ENCODE results near the gene C10orf88. TPM values are rescaled to one million over a fixed set of nuclear protein-coding genes. Genes with fewer than 3 reads are reported as not detected.

Gene C10orf88
- total and polyA plus RNA-seq, 4 donors, result 3.7 to 17.1 (median 5.0) TPM

DNA sequence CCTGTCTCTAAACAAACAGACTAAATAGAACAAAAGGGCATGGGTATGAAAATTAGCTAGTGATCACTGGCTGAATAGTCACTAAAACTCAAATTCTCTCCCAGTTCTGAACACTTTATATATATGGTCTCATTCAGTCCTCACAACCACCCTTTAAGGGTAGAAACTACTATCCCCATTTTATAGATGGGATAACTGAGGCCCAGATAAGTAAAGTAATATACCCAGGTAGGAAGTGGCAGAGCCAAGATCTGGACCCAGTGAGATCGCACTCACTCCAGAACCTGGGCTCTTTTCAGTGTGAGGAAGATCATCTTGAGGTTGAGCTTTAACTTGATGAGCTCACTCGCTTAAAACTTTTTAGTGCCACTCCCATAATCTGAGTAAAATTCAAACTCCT, 30.7 kb upstream of the C10orf88 start:
- no peak for ATAC-seq (ENCODE audit: insufficient read depth, low FRiP score)
- Histone ChIP-seq H3K9me3 (ENCODE audit: control insufficient read depth in 4 of 4, insufficient read depth in 3 of 4, low read length in 3 of 4) (no peaks in the 10 kb centered on the region), H3K4me1 (ENCODE audit: control insufficient read depth in 5 of 5, insufficient read depth in 5 of 5, low read length in 5 of 5) (peaks cover 0 to 10% (median 2%) of the 10 kb centered on the region in 5 donors), H3K27ac (ENCODE audit: low read depth in 1 of 2, low read length in 1 of 2) (no peak overlapping the region), H3K4me3 (no peak overlapping the region), H3K9ac (ENCODE audit: insufficient read depth in 1 of 2, low read length in 2 of 2) (no peak overlapping the region), H3K36me3 (ENCODE audit: control insufficient read depth in 4 of 4, insufficient read depth in 4 of 4, low read length in 4 of 4) (peaks cover 0 to 4% (median under 1%) of the 10 kb centered on the region in 4 donors), H3K27me3 (ENCODE audit: control insufficient read depth in 3 of 3, insufficient read depth in 3 of 3, low read length in 2 of 3) (no peaks in the 10 kb centered on the region)
- no peak for DNase-seq
- 92 to 97% methylated on average over 2 of the region's 2 CpGs for WGBS, 2 donors
- TF ChIP-seq, protein P1, sequence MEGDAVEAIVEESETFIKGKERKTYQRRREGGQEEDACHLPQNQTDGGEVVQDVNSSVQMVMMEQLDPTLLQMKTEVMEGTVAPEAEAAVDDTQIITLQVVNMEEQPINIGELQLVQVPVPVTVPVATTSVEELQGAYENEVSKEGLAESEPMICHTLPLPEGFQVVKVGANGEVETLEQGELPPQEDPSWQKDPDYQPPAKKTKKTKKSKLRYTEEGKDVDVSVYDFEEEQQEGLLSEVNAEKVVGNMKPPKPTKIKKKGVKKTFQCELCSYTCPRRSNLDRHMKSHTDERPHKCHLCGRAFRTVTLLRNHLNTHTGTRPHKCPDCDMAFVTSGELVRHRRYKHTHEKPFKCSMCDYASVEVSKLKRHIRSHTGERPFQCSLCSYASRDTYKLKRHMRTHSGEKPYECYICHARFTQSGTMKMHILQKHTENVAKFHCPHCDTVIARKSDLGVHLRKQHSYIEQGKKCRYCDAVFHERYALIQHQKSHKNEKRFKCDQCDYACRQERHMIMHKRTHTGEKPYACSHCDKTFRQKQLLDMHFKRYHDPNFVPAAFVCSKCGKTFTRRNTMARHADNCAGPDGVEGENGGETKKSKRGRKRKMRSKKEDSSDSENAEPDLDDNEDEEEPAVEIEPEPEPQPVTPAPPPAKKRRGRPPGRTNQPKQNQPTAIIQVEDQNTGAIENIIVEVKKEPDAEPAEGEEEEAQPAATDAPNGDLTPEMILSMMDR (IDR thresholded peaks at IDR 0.05; ENCODE audit: control extremely low read depth, extremely low read depth), result no peak

DNA sequence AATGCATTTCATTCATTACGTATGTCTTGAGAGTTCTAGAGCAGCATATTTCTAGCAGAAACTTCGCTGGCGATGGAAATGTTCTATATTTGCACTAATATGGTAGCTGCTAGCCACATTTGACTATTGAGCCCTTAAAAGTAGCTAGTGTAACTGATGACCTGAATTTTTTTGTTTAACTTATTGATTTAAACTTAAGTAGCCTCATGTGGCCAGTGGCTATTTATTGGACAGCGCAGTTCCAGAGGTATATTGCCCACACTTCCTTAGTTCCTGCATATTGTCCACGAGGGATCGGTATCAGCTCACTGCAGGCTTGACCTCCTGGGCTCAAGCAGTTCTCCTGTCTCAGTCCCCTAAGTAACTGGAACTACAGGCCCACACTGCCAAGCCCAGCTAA, 29.9 kb upstream of the C10orf88 start:
- TF ChIP-seq, protein P1 (IDR thresholded peaks at IDR 0.05; ENCODE audit: control extremely low read depth, extremely low read depth), result no peak
- WGBS, 2 donors, result 96 to 97% methylated on average over 6 of the region's 6 CpGs
- no peak for DNase-seq

DNA sequence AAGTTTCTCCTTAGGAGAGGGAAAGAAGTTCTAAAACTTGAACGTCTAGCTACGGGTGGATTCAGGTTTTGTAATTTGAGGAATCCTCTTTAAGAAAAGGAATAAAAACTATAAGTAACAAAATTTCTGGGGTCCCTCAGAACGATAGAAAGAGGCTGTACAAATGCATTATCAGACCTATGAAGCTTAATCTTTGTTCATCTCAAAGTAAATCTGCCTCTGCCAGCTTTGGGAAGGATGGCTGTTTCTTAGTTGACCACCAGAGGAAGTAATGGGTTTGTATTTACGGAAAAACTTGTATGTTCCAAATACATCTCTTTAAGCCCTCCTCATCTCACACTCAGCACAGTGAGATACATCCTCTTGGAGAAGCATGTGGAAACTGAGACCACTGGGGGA, 27.0 kb upstream of the C10orf88 start:
- H3K4me3 ChIP-seq, result no peak overlapping the region
- H3K27ac ChIP-seq (ENCODE audit: low read depth in 1 of 2, low read length in 1 of 2), result peak overlapping the region; percentile 16 to 24
- H3K27me3 ChIP-seq (ENCODE audit: control insufficient read depth in 3 of 3, insufficient read depth in 3 of 3, low read length in 2 of 3), result no peaks in the 10 kb centered on the region
- peak overlapping the region in 1 of 2 donors; percentile 42 for H3K9ac ChIP-seq (ENCODE audit: insufficient read depth in 1 of 2, low read length in 2 of 2)
- WGBS, 2 donors, result 19 to 26% methylated on average over 4 of the region's 4 CpGs
- no peaks in the 10 kb centered on the region for H3K9me3 ChIP-seq (ENCODE audit: control insufficient read depth in 4 of 4, insufficient read depth in 3 of 4, low read length in 3 of 4)
- peaks cover 0 to 2% (median 0%) of the 10 kb centered on the region in 4 donors for H3K36me3 ChIP-seq (ENCODE audit: control insufficient read depth in 4 of 4, insufficient read depth in 4 of 4, low read length in 4 of 4)
- ATAC-seq (ENCODE audit: insufficient read depth, low FRiP score), result no peak
- DNase-seq, result peak; percentile 41 to 75 (median 68)
- peaks cover 0 to 11% (median 3%) of the 10 kb centered on the region in 5 donors for H3K4me1 ChIP-seq (ENCODE audit: control insufficient read depth in 5 of 5, insufficient read depth in 5 of 5, low read length in 5 of 5)
- TF ChIP-seq, protein P1 (IDR thresholded peaks at IDR 0.05; ENCODE audit: control extremely low read depth, extremely low read depth), result no peak

More for the DNA sequence above, 29.9 kb upstream of the C10orf88 start:
- H3K4me3 ChIP-seq, result no peak overlapping the region
- no peaks in the 10 kb centered on the region for H3K9me3 ChIP-seq (ENCODE audit: control insufficient read depth in 4 of 4, insufficient read depth in 3 of 4, low read length in 3 of 4)
- H3K4me1 ChIP-seq (ENCODE audit: control insufficient read depth in 5 of 5, insufficient read depth in 5 of 5, low read length in 5 of 5), result peaks cover 0 to 11% (median 3%) of the 10 kb centered on the region in 5 donors
- ATAC-seq (ENCODE audit: insufficient read depth, low FRiP score), result no peak
- peaks cover 0 to 4% (median under 1%) of the 10 kb centered on the region in 4 donors for H3K36me3 ChIP-seq (ENCODE audit: control insufficient read depth in 4 of 4, insufficient read depth in 4 of 4, low read length in 4 of 4)
- H3K27ac ChIP-seq (ENCODE audit: low read depth in 1 of 2, low read length in 1 of 2), result no peak overlapping the region
- no peaks in the 10 kb centered on the region for H3K27me3 ChIP-seq (ENCODE audit: control insufficient read depth in 3 of 3, insufficient read depth in 3 of 3, low read length in 2 of 3)
- no peak overlapping the region for H3K9ac ChIP-seq (ENCODE audit: insufficient read depth in 1 of 2, low read length in 2 of 2)
